Smooth muscle cell of bladder (primary cell): Measurements from ENCODE around the gene PCIF1. TPM values are rescaled to one million over a fixed set of nuclear protein-coding genes. Genes with fewer than 3 reads are reported as not detected.

ENCODE experiments used
- total RNA-seq: library from RNA; depleted of rRNA; stranded (reverse); fragments of >200 nt; gene quantifications from 2 replicates; pipeline ENCODE4 v1.2.3, GENCODE V29; 2014

Gene PCIF1
- total RNA-seq: 5.1 and 5.3 TPM in 2 replicates

GRCh38 chr20:45934586-45935415 is at the start of gene PCIF1:
TSS of gene PCIF1 (plus strand) at chr20:45934683. CDS start at chr20:45939000, 4,317 bp downstream.

DNA sequence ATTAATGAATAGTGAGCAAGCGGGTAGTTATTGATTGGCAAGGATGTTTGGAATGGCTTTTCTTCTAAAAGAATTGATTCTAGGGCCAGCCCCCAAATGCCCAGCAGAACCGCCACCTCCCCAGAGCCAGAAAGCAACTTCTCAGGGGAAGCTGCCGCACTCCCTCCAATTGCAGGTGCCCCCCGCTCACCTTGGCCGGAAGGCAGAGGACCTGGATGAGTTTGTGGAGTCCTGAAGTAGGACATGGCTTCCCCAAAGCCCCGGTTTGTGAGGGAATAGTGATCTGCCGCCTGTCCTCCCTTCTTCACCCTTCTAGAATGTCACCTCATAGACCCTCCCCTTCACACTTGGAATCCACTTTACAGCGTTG is 47.2 kb upstream of the PCIF1 start, which contains the start of gene SPATA25:
TSS of gene SPATA25 (minus strand) at position 277 of the 370 bp plus-strand sequence. CDS start at position 245, 32 bp downstream.

DNA sequence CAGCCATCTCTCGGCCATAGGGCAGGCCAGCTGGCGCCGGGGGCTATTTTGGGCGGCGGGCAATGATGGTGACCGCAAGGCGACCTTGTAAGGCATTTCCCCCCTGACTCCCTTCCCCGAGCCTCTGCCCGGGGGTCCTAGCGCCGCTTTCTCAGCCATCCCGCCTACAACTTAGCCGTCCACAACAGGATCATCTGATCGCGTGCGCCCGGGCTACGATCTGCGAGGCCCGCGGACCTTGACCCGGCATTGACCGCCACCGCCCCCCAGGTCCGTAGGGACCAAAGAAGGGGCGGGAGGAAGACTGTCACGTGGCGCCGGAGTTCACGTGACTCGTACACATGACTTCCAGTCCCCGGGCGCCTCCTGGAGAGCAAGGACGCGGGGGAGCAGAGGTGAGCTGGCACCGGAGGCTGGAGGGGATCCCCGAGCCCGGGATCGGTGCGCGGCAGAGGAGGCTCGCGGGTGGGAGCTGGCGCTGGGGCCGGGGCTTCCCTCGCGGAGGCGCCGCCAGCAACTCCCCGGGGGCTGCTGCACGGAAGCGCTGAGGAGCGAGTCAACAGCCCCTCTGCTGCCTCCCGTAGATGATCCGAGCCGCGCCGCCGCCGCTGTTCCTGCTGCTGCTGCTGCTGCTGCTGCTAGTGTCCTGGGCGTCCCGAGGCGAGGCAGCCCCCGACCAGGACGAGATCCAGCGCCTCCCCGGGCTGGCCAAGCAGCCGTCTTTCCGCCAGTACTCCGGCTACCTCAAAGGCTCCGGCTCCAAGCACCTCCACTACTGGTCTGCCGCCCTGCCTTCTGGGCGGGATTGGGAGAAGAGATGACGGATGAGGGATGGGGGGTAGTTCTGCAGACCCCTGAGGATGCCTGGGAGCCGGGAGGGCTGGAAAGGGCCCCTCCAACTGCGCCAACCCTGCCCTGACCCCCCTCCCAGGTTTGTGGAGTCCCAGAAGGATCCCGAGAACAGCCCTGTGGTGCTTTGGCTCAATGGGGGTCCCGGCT is 43.2 kb upstream of the PCIF1 start, which contains the start of the genes CTSA and NEURL2:
TSS of gene CTSA (plus strand) at position 351 of the 999 bp plus-strand sequence. CDS start at position 585, 234 bp downstream.
TSS of gene NEURL2 (minus strand) at position 224 of the 999 bp plus-strand sequence. CDS start at position 7, 217 bp downstream.

GRCh38 chr20:45911486-45912343 is 22.8 kb upstream of the PCIF1 start, which contains the start of gene PLTP:
TSS of gene PLTP (minus strand) at chr20:45912155. CDS start at chr20:45911452, 703 bp downstream.

DNA sequence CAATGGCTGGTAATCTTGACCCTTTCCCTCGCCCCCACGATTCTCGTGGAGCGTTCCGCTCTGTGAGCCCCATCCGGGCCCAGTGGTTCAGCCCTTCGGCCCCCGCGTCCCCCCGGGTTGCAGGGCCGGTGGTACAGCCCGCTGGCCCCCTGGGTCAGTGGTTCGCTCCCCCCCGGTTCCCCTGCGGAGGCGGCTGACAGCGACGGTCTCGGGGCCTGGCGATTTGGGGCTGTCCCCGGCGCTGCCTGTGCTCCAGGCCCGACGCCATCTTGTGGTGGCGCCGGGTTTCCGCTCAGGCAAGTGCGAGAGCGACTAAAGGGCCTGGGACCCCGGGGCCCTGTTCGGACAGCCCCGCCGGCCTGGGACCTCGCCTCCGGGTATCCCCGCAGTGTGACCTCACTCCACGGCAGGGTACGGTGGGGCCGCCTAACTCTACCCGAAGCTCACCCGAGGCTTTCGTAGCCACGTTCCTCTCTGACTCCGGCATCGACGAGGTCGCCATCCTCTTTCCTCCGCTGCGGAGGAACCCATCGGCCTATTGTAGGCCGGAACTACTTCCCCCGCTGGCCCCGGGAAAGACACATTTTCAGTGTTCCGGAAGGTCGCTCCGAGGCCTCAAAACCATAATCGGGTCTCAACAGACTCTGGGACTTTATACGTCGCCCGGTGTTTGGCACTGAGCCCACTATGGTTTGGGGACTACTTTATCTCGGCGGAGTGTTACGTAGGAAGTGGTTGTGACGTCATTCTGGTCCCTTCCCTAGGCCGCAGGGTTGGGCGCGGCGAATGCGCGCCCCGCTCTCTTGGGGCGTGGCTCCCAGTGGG is 37.4 kb downstream of the PCIF1 start, which contains the start of gene ZNF335:
TSS of gene ZNF335 (minus strand) at position 529 of the 825 bp plus-strand sequence. CDS start 793 bp downstream, outside the sequence.

Other genes starting within 250 kb of the PCIF1 start
- not detected in 2 replicates for gene WFDC13, start 232.6 kb upstream of the PCIF1 start, total RNA-seq
- gene WFDC10B, start 229.7 kb upstream of the PCIF1 start, total RNA-seq: 0.14 TPM in 1 of 2 replicates, not detected in the other
- not detected in 2 replicates for gene SPINT4, start 212.3 kb upstream of the PCIF1 start, total RNA-seq
- gene WFDC3, start 142.8 kb upstream of the PCIF1 start, total RNA-seq: 0.57 and 0.65 TPM in 2 replicates
- 18.5 and 25.2 TPM in 2 replicates for gene DNTTIP1, start 142.7 kb upstream of the PCIF1 start, total RNA-seq
- gene UBE2C, start 122.0 kb upstream of the PCIF1 start, total RNA-seq: 3.6 and 4.3 TPM in 2 replicates
- gene TNNC2, start 107.4 kb upstream of the PCIF1 start, total RNA-seq: 1.00 and 1.1 TPM in 2 replicates
- 36.4 and 46.2 TPM in 2 replicates for gene SNX21, start 100.9 kb upstream of the PCIF1 start, total RNA-seq
- gene ACOT8, start 77.3 kb upstream of the PCIF1 start, total RNA-seq: 46.2 and 46.5 TPM in 2 replicates
- 4.4 and 5.3 TPM in 2 replicates for gene ZSWIM3, start 77.1 kb upstream of the PCIF1 start, total RNA-seq
- gene ZSWIM1, start 53.5 kb upstream of the PCIF1 start, total RNA-seq: 2.8 and 3.8 TPM in 2 replicates
- gene SPATA25, start 47.1 kb upstream of the PCIF1 start, total RNA-seq: 1.3 and 1.9 TPM in 2 replicates
- 4.8 and 5.9 TPM in 2 replicates for gene NEURL2, start 43.5 kb upstream of the PCIF1 start, total RNA-seq
- gene CTSA, start 43.3 kb upstream of the PCIF1 start, total RNA-seq: 71.4 and 108 TPM in 2 replicates
- 18.3 and 19.0 TPM in 2 replicates for gene PLTP, start 22.5 kb upstream of the PCIF1 start, total RNA-seq
- 9.5 and 11.7 TPM in 2 replicates for gene ZNF335, start 37.5 kb downstream of the PCIF1 start, total RNA-seq
- not detected in 2 replicates for gene MMP9, start 74.2 kb downstream of the PCIF1 start, total RNA-seq
- gene SLC12A5, start 94.5 kb downstream of the PCIF1 start, total RNA-seq: 0.28 and 0.55 TPM in 2 replicates
- 5.0 and 7.2 TPM in 2 replicates for gene NCOA5, start 155.3 kb downstream of the PCIF1 start, total RNA-seq
- gene CD40, start 183.6 kb downstream of the PCIF1 start, total RNA-seq: 3.6 and 5.6 TPM in 2 replicates